HepG2 (cell line): ENCODE data around the gene SART1. TPM values are rescaled to one million over a fixed set of nuclear protein-coding genes. Genes with fewer than 3 reads are reported as not detected.
A peak's percentile ranks its signal among the peaks of the same experiment; 100 is the strongest.

Experiments
- ARNT2 ChIP-seq: sonication (generic); formaldehyde crosslinking; IDR thresholded peaks from 2 replicates; pipeline ENCODE4 v1.8.0; 2022; ENCODE audit warnings: mild to moderate bottlenecking, low read depth, missing genetic modification reagents, moderate library complexity
- FOSL2 ChIP-seq: sonication (generic); formaldehyde crosslinking; IDR thresholded peaks from 2 replicates; pipeline ENCODE4 v1.4.0; 2020; ENCODE audit warnings: missing genetic modification reagents
- FOXO1 ChIP-seq: sonication (generic); formaldehyde crosslinking; IDR thresholded peaks from 2 replicates; pipeline ENCODE4 v1.4.0; 2020; ENCODE audit warnings: missing genetic modification reagents
- KLF12 ChIP-seq: sonication (generic); formaldehyde crosslinking; IDR thresholded peaks from 2 replicates; pipeline ENCODE4 v1.4.0; 2020; ENCODE audit warnings: missing genetic modification reagents, borderline replicate concordance
- REXO4 ChIP-seq: sonication (generic); formaldehyde crosslinking; IDR thresholded peaks from 2 replicates; pipeline ENCODE4 v1.8.0; 2022; ENCODE audit warnings: missing genetic modification reagents, mild to moderate bottlenecking, borderline replicate concordance
- SYNCRIP ChIP-seq: fragments of 200-400 bp; formaldehyde crosslinking; IDR thresholded peaks from 2 replicates; pipeline ENCODE4 v1.6.1; 2018; ENCODE audit warnings: mild to moderate bottlenecking, low read depth, low read length; ENCODE audit not compliant: insufficient read depth
- ZNF3 ChIP-seq: IDR thresholded peaks from 2 replicates; pipeline ENCODE4 v1.7.0; 2017; ENCODE audit warnings: inconsistent platforms
- polyA plus RNA-seq, 8 experiments: library from polyadenylated mRNA; depleted of rRNA in 3 of 8; stranded (reverse) in 7 of 8; unstranded in 1 of 8; fragments of >200 nt; fragmentation: Illumina TruSeq in 4 of 8; extraction: Trizol in 4 of 8; gene quantifications; 2 replicates each; pipeline versions ENCODE4 v1.2.1 to v1.2.3, GENCODE V29; 2011 to 2016; ENCODE audit warnings: low read depth in 4 of 8, missing spikeins in 1 of 8, mixed read lengths in 1 of 8; ENCODE audit not compliant: insufficient read depth in 1 of 8
- total RNA-seq, 5 experiments: library from RNA; depleted of rRNA; stranded (reverse); fragments of >200 nt; fragmentation: Illumina TruSeq; extraction: Trizol; gene quantifications; 2 replicates each; pipeline ENCODE4 v1.2.3, GENCODE V29; 2016; ENCODE audit warnings: low read depth in 1 of 5
- TF ChIP-seq, protein P1 (sequence below): fragments of 450-650 bp; IDR thresholded peaks from 2 replicates; pipeline ENCODE4 v1.6.1; 2017; ENCODE audit warnings: mild to moderate bottlenecking
- TF ChIP-seq, protein P2 (sequence below): sonication (generic); formaldehyde crosslinking; IDR thresholded peaks from 2 replicates; pipeline ENCODE4 v1.5.0; 2020; ENCODE audit warnings: mild to moderate bottlenecking, missing genetic modification reagents
- TF ChIP-seq, protein P3 (sequence below): sonication (generic); formaldehyde crosslinking; conservative IDR thresholded peaks from 2 replicates; pipeline ENCODE4 v1.4.0; 2020; ENCODE audit warnings: missing genetic modification reagents
- TF ChIP-seq, protein P4 (sequence below): IDR thresholded peaks from 2 replicates; pipeline ENCODE4 v1.6.1; 2016; ENCODE audit warnings: missing biosample characterization, missing genetic modification reagents, low read depth
- TF ChIP-seq, protein P5 (sequence below): sonication (generic); formaldehyde crosslinking; IDR thresholded peaks from 2 replicates; pipeline ENCODE4 v1.8.1; 2023; ENCODE audit warnings: mild to moderate bottlenecking, inconsistent platforms, moderate library complexity, missing genetic modification reagents, borderline replicate concordance

Gene SART1
- total and polyA plus RNA-seq, 2 of the 13 experiments (the other 11 are each of a cell fraction or from before 2014, with no cell fraction given), result 11.3 to 22.5 TPM

DNA sequence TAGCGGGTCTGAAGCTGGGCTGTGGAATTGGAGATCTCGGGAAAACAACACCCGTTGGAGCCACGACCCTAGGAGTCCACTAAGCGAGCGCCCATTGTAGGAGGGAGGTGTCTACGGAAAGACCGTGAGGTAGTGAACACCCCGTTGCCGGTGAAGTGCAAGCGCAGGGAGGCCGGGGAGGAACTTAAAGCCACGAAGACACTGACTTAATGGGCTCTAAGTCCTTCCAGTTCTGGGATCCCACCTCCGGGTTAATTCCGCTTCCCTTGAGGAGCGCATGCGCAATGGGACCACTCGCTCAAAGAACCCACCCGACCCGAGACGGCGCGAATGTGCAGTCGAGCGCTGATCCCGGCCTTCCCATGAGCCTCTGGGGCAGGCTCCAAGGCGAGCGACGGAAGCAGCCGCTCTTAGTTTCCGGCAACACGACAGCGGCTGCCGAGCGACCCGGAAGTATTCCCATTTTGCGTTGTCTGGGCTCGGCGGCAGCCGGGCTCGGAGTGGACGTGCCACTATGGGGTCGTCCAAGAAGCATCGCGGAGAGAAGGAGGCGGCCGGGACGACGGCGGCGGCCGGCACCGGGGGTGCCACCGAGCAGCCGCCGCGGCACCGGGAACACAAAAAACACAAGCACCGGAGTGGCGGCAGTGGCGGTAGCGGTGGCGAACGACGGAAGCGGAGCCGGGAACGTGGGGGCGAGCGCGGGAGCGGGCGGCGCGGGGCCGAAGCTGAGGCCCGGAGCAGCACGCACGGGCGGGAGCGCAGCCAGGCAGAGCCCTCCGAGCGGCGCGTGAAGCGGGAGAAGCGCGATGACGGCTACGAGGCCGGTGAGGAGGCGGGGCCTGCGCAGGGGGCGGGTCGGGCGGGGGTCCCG, at the start of gene SART1 (continued):
- TF ChIP-seq FOSL2 (CRISPR knock-in tag) (peak; percentile 47), ARNT2 (CRISPR knock-in tag) (peak; percentile 76), REXO4 (CRISPR knock-in tag) (no peak), FOXO1 (CRISPR knock-in tag) (no peak; the same call in 1 of the 2 replicates), SYNCRIP (no peak), ZNF3 (CRISPR knock-in tag) (peak; percentile 31; the same call in 1 of the 2 replicates), KLF12 (CRISPR knock-in tag) (peak; percentile 38; the same call in 1 of the 2 replicates)
- TF ChIP-seq, protein P1, sequence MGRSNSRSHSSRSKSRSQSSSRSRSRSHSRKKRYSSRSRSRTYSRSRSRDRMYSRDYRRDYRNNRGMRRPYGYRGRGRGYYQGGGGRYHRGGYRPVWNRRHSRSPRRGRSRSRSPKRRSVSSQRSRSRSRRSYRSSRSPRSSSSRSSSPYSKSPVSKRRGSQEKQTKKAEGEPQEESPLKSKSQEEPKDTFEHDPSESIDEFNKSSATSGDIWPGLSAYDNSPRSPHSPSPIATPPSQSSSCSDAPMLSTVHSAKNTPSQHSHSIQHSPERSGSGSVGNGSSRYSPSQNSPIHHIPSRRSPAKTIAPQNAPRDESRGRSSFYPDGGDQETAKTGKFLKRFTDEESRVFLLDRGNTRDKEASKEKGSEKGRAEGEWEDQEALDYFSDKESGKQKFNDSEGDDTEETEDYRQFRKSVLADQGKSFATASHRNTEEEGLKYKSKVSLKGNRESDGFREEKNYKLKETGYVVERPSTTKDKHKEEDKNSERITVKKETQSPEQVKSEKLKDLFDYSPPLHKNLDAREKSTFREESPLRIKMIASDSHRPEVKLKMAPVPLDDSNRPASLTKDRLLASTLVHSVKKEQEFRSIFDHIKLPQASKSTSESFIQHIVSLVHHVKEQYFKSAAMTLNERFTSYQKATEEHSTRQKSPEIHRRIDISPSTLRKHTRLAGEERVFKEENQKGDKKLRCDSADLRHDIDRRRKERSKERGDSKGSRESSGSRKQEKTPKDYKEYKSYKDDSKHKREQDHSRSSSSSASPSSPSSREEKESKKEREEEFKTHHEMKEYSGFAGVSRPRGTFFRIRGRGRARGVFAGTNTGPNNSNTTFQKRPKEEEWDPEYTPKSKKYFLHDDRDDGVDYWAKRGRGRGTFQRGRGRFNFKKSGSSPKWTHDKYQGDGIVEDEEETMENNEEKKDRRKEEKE, result no peak
- TF ChIP-seq, protein P2, sequence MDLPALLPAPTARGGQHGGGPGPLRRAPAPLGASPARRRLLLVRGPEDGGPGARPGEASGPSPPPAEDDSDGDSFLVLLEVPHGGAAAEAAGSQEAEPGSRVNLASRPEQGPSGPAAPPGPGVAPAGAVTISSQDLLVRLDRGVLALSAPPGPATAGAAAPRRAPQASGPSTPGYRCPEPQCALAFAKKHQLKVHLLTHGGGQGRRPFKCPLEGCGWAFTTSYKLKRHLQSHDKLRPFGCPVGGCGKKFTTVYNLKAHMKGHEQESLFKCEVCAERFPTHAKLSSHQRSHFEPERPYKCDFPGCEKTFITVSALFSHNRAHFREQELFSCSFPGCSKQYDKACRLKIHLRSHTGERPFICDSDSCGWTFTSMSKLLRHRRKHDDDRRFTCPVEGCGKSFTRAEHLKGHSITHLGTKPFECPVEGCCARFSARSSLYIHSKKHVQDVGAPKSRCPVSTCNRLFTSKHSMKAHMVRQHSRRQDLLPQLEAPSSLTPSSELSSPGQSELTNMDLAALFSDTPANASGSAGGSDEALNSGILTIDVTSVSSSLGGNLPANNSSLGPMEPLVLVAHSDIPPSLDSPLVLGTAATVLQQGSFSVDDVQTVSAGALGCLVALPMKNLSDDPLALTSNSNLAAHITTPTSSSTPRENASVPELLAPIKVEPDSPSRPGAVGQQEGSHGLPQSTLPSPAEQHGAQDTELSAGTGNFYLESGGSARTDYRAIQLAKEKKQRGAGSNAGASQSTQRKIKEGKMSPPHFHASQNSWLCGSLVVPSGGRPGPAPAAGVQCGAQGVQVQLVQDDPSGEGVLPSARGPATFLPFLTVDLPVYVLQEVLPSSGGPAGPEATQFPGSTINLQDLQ, result no peak
- TF ChIP-seq, protein P3, sequence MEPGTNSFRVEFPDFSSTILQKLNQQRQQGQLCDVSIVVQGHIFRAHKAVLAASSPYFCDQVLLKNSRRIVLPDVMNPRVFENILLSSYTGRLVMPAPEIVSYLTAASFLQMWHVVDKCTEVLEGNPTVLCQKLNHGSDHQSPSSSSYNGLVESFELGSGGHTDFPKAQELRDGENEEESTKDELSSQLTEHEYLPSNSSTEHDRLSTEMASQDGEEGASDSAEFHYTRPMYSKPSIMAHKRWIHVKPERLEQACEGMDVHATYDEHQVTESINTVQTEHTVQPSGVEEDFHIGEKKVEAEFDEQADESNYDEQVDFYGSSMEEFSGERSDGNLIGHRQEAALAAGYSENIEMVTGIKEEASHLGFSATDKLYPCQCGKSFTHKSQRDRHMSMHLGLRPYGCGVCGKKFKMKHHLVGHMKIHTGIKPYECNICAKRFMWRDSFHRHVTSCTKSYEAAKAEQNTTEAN (CRISPR knock-in tag), result 0 out of 2 replicates have a peak, but pooled peaks have one; percentile 19
- TF ChIP-seq, protein P4, sequence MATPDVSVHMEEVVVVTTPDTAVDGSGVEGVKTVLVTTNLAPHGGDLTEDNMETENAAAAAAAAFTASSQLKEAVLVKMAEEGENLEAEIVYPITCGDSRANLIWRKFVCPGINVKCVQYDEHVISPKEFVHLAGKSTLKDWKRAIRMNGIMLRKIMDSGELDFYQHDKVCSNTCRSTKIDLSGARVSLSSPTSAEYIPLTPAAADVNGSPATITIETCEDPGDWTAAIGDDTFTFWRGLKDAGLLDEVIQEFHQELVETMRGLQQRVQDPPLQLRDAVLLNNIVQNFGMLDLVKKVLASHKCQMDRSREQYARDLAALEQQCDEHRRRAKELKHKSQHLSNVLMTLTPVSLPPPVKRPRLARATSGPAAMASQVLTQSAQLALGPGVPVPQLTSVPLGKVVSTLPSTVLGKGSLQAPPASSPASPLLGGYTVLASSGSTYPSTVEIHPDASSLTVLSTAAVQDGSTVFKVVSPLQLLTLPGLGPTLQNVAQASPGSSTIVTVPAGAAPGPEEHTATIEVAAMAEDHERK (CRISPR knock-in tag), result peak; percentile 57; the same call in 1 of the 2 replicates
- TF ChIP-seq, protein P5, sequence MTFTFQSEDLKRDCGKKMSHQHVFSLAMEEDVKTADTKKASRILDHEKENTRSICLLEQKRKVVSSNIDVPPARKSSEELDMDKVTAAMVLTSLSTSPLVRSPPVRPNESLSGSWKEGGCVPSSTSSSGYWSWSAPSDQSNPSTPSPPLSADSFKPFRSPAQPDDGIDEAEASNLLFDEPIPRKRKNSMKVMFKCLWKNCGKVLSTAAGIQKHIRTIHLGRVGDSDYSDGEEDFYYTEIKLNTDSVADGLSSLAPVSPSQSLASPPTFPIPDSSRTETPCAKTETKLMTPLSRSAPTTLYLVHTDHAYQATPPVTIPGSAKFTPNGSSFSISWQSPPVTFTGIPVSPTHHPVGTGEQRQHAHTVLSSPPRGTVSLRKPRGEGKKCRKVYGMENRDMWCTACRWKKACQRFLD (CRISPR knock-in tag), result peak; percentile 88; the same call in 1 of the 2 replicates
